Measurements from ENCODE around the gene PEAR1.

The PEAR1 gene

DNA sequence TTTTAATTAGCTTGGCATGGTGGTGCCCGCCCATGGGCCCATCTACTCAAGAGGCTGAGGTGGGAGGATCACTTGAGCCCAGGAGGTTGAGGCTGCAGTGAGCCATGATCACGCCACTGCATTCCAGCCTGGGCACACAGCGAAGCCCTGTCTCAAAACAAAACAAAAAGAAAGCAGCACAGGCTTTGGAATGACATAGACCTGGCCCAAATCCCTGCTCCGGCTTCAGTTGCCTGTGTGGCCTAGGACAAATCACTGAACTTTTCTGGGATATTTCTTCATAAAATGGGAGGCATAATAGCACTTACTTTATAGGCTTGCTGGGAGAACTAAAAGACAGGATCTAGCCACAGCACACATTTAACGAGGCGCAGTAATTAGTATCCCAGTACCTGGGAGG lies 2.4 kb downstream of the PEAR1 start:
- H3K4me1 Mint-ChIP-seq, result peaks cover 68% of the 10 kb centered on the region
- no peak for DNase-seq
- H3K27ac Mint-ChIP-seq, result no peak overlapping the region
- H3K36me3 Mint-ChIP-seq (ENCODE audit: low read depth), result no peaks in the 10 kb centered on the region
- no peak overlapping the region for H3K4me3 Mint-ChIP-seq
- TF ChIP-seq, protein P1, sequence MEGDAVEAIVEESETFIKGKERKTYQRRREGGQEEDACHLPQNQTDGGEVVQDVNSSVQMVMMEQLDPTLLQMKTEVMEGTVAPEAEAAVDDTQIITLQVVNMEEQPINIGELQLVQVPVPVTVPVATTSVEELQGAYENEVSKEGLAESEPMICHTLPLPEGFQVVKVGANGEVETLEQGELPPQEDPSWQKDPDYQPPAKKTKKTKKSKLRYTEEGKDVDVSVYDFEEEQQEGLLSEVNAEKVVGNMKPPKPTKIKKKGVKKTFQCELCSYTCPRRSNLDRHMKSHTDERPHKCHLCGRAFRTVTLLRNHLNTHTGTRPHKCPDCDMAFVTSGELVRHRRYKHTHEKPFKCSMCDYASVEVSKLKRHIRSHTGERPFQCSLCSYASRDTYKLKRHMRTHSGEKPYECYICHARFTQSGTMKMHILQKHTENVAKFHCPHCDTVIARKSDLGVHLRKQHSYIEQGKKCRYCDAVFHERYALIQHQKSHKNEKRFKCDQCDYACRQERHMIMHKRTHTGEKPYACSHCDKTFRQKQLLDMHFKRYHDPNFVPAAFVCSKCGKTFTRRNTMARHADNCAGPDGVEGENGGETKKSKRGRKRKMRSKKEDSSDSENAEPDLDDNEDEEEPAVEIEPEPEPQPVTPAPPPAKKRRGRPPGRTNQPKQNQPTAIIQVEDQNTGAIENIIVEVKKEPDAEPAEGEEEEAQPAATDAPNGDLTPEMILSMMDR (IDR thresholded peaks at IDR 0.05), result no peak
- H3K27me3 Mint-ChIP-seq (ENCODE audit: low read depth, poor library complexity), result peaks cover 31% of the 10 kb centered on the region
- no peaks in the 10 kb centered on the region for H3K9me3 Mint-ChIP-seq

DNA sequence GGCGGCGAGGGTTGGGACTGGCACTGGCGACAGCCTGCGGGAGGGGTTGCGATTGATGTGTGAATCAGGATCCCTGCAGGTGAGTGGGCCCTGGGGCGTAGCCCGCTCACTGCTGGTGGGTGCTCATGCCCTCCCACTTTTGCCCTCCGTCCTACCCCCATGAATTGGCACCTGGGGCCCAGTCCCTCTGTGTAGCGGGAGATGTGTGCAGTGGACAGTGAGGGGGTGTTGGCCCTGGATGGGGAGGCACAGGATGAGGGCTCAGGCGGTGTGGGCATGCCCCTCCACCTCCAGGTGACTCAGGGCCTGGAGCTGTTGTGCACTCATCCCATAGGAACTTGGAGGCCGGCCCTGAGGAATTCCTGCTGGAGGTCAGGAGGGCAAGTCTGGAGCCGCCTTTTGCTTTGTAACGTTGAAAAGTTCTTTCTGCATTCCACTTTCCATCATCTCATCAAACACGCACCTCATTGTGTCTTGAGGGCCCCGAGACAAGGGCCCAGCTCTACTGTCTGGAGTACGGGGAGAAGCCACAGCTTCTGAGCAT lies 3.0 kb downstream of the PEAR1 start:
- TF ChIP-seq, protein P1 (IDR thresholded peaks at IDR 0.05), result no peak
- Mint-ChIP-seq H3K4me1 (peaks cover 74% of the 10 kb centered on the region), H3K4me3 (no peak overlapping the region), H3K36me3 (ENCODE audit: low read depth) (no peaks in the 10 kb centered on the region), H3K27me3 (ENCODE audit: low read depth, poor library complexity) (peaks cover 25% of the 10 kb centered on the region), H3K27ac (no peak overlapping the region), H3K9me3 (no peaks in the 10 kb centered on the region)
- DNase-seq, result no peak

DNA sequence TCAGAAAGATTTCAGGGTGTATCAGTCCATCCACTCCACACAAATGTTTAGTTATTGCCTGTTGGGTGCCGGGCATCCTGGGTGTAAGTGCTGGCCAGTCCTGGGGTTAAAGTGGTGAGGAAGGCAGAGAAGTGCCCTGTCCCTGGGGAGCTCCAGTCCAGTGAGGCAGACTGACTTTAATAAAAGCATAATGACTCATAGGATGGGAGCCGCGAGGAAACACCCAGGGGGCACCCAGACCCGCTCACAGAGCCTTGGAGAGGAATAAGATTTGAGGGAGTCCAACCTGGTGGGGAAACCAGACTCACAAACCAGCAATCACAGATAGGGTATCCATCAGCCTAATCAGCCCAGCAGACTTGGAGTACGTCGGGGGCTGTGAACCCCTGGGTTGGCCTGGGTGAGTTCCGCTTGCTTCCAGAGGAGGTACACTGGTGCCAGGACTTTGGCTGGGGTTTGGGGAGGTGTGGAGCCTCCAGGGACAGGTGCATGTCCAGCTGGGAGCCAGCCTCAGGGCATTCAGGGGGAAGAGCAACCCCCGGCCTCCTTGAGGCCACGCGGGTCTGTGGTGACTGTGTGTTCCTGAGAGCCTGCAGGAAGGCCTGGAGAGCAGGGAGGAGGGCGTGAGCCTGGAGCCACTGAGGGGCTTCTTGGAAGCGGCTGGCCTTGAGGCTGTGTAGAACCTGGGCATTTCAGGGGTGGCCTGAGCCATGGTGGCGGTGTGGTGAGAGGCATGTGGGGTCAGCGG lies 3.7 kb downstream of the PEAR1 start:
- no peak overlapping the region for H3K27ac Mint-ChIP-seq
- TF ChIP-seq, protein P1 (IDR thresholded peaks at IDR 0.05), result no peak
- H3K36me3 Mint-ChIP-seq (ENCODE audit: low read depth), result no peaks in the 10 kb centered on the region
- H3K4me3 Mint-ChIP-seq, result peak overlapping the region; percentile 62
- peaks cover 75% of the 10 kb centered on the region for H3K4me1 Mint-ChIP-seq
- peaks cover 21% of the 10 kb centered on the region for H3K27me3 Mint-ChIP-seq (ENCODE audit: low read depth, poor library complexity)
- no peaks in the 10 kb centered on the region for H3K9me3 Mint-ChIP-seq
- no peak for DNase-seq

DNA sequence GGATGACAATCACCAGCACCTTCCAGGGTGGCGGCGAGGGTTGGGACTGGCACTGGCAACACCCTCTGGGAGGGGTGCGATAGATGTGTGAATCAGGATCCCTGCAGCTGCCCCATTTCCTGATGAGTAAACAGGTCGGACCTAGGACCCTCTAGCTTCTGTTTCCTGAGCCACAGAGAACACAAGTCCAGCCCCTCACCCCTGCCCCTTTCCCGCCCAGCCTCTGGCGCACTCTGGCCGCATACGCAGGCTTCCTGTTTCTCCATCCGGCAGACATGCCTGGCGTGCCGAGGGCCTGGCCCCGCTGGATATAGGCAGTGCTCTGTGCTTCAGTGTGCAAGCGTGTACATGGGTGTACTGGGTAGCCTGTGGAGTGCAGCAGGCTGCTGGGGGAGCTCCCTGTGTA lies 4.6 kb downstream of the PEAR1 start:
- Mint-ChIP-seq H3K27ac (no peak overlapping the region), H3K27me3 (ENCODE audit: low read depth, poor library complexity) (peaks cover 12% of the 10 kb centered on the region), H3K36me3 (ENCODE audit: low read depth) (no peaks in the 10 kb centered on the region), H3K4me1 (peaks cover 82% of the 10 kb centered on the region), H3K9me3 (no peaks in the 10 kb centered on the region), H3K4me3 (peak overlapping the region; percentile 32)
- DNase-seq, result no peak
- TF ChIP-seq, protein P1 (IDR thresholded peaks at IDR 0.05), result no peak

DNA sequence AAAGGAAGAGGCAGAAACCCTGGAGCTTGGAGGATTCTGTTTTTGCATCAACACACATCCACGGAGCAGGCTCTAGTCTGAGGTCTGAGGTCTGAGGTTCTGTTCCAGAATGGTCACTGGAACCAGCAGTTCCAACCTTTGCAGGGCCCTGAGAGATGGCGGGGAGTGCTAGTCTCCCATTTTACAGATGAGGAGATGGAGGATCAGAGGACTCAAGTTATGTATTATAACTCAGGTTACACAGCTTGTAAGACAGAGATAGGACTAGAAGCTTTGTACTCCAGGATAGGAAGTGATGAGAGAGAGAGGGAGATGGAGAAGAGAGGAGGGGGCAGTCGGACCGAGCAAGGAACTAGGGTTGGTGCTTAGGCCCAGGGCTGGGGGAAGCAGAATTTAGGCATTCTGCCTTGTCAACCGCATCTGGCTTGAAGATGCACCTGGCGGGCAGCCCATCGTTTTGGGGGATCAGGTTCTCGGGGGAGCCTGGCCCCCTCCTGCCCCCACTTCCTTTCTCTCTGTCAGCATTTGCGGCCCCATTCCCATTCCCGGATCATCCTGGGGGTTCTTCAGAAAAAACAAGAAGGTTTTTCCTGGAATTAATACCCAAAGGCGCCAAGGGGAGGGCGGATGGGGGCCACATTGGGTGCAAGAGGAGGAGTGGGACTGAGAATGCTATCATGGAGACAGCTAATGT lies 5.6 kb downstream of the PEAR1 start:
- peaks cover 88% of the 10 kb centered on the region for H3K4me1 Mint-ChIP-seq
- TF ChIP-seq, protein P1 (IDR thresholded peaks at IDR 0.05), result no peak
- no peak for DNase-seq
- H3K4me3 Mint-ChIP-seq, result no peak overlapping the region
- no peak overlapping the region for H3K27ac Mint-ChIP-seq
- H3K36me3 Mint-ChIP-seq (ENCODE audit: low read depth), result no peaks in the 10 kb centered on the region
- peaks cover 11% of the 10 kb centered on the region for H3K27me3 Mint-ChIP-seq (ENCODE audit: low read depth, poor library complexity)
- no peaks in the 10 kb centered on the region for H3K9me3 Mint-ChIP-seq
